ENCODE results near the gene TADA3. TPM values are rescaled to one million over a fixed set of nuclear protein-coding genes. Genes with fewer than 3 reads are reported as not detected.
A peak's percentile ranks its signal among the peaks of the same experiment; 100 is the strongest.

The TADA3 gene, protein sequence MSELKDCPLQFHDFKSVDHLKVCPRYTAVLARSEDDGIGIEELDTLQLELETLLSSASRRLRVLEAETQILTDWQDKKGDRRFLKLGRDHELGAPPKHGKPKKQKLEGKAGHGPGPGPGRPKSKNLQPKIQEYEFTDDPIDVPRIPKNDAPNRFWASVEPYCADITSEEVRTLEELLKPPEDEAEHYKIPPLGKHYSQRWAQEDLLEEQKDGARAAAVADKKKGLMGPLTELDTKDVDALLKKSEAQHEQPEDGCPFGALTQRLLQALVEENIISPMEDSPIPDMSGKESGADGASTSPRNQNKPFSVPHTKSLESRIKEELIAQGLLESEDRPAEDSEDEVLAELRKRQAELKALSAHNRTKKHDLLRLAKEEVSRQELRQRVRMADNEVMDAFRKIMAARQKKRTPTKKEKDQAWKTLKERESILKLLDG
- 10 to 100 TPM; 66.6 to 95.1 (median 76.4) TPM for polyA plus RNA-seq (ENCODE audit: insufficient read depth in 1 of 5, insufficient read length in 5 of 5, low replicate concordance in 1 of 5)
- long read RNA-seq, donor 1, transcript TADA3-205 (5 exons, 1,868 nt), result minor isoform, 16 of 100 reads
- long read RNA-seq, donor 1, transcript TADA3-201 (9 exons, 2,355 nt), result major isoform, 36 of 100 reads
- long read RNA-seq, donor 1, partial matches to known transcripts, result 47 of 100 reads
- long read RNA-seq, donor 1, other reads (novel, unspliced or antisense), result 0 of 100 reads
- long read RNA-seq, donor 2, transcript TADA3-201 (9 exons, 2,355 nt), result major isoform, 28 of 34 reads
- long read RNA-seq, donor 2, partial matches to known transcripts, result 5 of 34 reads
- long read RNA-seq, donor 2, other reads (novel, unspliced or antisense), result 0 of 34 reads
- long read RNA-seq, donor 3, transcript TADA3-201 (9 exons, 2,355 nt), result major isoform, 30 of 188 reads
- long read RNA-seq, donor 3, transcript TADA3-205 (5 exons, 1,868 nt), result minor isoform, 7 of 188 reads
- long read RNA-seq, donor 3, partial matches to known transcripts, result 151 of 188 reads
- long read RNA-seq, donor 3, other reads (novel, unspliced or antisense), result 0 of 188 reads
- long read RNA-seq, donor 4, transcript TADA3-201 (9 exons, 2,355 nt), result major isoform, 8 of 230 reads
- long read RNA-seq, donor 4, partial matches to known transcripts, result 172 of 230 reads
- long read RNA-seq, donor 4, other reads (novel, unspliced or antisense), result 47 of 230 reads
- long read RNA-seq, donor 5, transcript TADA3-201 (9 exons, 2,355 nt), result major isoform, 35 of 175 reads
- long read RNA-seq, donor 5, partial matches to known transcripts, result 50 of 175 reads
- long read RNA-seq, donor 5, other reads (novel, unspliced or antisense), result 87 of 175 reads
- long read RNA-seq, donor 6, transcript TADA3-201 (9 exons, 2,355 nt), result major isoform, 41 of 45 reads
- long read RNA-seq, donor 6, partial matches to known transcripts, result 0 of 45 reads
- long read RNA-seq, donor 6, other reads (novel, unspliced or antisense), result 0 of 45 reads
- long read RNA-seq, donor 7, transcript TADA3-201 (9 exons, 2,355 nt), result major isoform, 22 of 211 reads
- long read RNA-seq, donor 7, partial matches to known transcripts, result 87 of 211 reads
- long read RNA-seq, donor 7, other reads (novel, unspliced or antisense), result 100 of 211 reads
- long read RNA-seq, donor 8, transcript TADA3-201 (9 exons, 2,355 nt), result major isoform, 13 of 13 reads
- long read RNA-seq, donor 8, partial matches to known transcripts, result 0 of 13 reads
- long read RNA-seq, donor 8, other reads (novel, unspliced or antisense), result 0 of 13 reads

DNA sequence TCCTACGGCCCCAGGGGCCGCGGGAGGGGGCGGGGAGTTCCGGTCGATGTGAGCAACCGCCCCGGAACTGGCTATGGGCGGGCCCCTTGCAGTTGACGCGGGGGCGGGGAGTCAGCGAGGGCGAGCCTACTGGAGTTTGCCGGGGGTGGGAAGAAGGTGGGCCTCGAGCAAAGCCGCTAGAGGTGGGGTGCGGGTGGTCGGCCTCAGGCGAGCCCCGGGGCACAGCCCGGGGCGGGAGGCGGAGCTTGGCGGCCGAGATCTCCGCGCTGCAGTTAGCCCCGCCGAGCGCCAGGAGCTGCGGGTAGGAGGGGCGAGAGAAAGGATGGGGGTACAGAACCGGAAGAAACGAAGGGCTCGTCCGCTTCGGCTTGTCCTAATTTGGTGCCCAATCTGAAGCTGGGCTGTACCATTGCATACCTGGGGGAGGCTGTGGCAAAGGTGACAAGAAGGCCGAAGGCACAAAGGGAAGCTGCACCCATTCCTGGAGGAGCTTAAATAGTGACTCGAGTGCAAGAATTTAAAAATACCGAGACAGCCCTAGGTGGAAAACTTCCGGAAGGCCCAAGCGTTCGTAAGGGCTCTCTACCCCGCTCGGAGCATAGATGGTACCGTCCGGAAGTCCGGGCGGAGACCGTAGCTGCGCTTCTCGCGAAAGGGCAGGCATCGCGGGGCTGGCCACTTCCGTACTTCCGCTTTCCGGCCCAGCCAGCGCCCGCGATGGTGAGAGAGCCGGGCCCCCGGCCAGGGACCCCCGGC is at the start of gene TADA3, which contains the start of gene ARPC4:
Gene TADA3, minus strand, starts transcription at position 69 of the 756 bp plus-strand sequence. CDS start 1,007 bp downstream, outside the sequence.
Gene ARPC4, plus strand, starts transcription at position 678 of the 756 bp plus-strand sequence. Its CDS starts 40 bp downstream, at position 718.
- peak; percentile 97 for DNase-seq

DNA sequence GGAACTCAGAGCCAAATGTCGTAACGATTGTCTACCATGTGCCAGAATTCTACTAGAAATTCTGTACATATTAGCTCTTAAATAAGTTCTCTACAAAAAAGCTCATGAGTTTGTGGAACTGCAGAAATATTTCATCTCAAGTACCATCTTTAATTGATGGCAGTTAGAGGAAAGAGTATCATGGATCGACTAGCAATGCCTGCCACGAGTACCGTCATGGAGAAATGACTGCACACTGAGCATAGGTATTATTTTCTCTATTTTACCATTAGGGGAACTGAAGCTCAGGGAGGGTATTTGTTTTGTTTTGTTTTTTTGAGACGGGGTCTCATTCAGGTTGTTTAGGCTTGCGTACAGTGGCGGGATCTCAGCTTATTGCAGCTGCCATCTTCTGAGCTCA is 48.7 kb upstream of the TADA3 start:
- DNase-seq, result no peak

DNA sequence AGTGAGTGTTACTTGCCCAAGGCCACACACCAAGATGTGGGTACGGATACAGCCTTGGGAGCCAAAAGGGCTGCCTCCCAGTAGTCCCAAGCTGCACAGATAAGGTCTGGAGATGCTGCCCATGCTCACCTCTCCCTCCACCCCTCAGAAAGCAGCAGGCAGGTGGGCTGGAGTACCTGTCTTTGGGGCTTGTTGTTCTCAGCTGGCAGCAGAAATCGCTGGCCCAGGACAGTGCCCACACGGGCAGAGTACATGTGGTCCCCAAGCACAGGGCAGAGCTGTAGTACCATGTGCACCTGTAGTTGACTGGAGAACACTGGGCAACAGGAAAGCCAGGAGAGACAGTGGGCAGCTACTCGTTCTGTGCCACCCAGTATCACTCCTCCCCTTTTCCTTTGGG is 46.6 kb upstream of the TADA3 start:
- no peak for DNase-seq

DNA sequence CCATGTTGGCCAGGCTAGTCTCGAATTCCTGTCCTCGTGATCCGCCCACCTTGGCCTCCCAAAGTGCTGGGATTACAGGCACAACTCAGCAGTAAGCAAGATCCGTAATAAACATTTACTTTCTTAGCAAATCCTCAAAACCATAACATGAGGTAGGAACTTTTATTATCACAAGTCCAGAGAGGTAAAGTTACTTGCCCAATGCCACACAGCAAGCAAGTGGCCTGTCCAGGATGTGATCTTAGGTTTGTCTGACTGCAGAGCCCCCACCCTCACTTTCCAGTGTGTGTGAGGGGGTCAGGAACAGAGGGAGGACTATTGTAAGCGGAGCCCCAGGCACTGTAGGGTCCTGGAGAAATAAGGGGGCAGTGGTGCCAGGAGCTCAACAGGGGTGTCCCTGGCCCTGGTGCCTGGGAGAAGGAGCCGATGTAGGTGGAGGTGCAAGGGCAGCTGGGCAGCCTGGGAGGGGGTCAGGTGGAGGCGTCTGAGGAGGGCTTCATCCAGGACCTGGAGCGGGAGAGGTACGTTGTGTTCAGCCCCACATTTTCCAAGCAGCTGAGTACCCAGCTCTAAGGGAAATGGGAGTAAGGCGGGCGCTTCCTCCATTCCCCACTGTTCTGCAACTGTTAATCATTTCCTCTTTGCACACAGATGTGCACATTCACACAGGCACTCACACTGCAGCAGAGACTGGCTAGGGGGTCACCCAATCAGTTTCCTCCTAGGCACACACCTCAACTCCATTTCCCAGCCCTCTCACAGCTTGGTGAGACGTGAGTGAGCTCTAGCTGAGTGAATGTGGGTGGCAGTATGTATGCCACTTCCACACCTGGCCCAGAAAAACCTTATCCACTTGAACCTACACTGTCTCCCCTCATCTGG is 45.7 kb upstream of the TADA3 start:
- DNase-seq, result no peak

DNA sequence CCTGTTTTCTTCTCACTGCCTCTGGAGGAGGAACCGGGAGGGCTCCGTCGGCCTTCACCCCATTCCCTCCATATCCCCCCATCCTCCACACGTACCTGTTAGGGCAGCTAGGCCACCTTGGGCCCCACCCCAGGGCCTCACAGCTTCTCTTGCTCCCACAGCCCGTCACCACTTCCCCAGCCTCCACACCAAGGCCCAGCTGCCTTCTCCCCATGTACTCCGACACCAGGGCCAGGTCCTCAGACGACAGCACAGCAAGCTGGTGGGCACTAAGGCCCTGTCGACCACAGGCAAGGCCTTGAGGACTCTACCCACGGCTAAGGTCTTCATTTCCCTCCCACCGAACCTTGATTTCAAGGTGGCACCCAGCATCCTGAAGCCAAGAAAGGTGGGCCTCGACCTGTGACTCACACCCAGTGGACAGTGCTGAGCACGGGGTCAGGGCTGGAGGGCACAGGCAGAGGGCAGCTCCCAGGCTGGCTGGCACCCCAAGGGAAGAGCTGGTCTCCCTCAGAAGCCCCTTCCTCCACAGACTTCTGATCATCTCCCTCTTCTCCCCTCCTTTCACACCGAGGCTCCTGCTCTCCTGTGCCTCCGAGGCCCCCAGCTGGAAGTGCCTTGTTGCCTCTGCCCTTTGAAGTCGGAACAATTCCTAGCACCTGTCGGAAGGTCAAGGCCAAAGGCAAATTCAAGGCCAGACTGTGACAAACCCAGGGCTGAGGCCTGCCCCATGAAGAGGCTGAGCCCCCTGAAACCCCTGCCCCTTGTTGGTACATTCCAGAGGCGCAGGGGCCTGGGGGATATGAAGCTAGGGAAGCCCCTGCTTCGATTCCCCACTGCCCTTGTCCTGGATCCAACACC is 42.5 kb upstream of the TADA3 start:
- DNase-seq, result no peak

DNA sequence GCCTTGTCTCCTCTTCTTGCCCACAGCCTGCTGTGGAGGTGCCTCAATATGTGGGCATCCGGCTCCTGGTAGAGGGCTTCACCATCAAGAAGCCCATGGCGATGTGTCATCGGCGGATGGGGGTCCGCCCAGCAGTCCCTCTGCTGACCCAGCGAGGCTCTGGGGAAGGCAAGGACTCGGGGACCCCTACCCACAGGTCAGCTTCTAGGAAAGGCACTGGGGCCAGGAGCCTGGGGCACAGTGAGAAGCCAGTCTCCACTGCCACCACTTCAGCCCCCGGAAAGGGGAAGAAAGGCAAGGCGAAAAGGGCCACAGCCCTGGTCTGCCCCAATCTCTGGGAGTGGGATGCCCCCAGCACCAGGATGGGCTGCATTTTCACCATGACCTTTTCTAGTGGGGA is 40.8 kb upstream of the TADA3 start:
- no peak for DNase-seq

DNA sequence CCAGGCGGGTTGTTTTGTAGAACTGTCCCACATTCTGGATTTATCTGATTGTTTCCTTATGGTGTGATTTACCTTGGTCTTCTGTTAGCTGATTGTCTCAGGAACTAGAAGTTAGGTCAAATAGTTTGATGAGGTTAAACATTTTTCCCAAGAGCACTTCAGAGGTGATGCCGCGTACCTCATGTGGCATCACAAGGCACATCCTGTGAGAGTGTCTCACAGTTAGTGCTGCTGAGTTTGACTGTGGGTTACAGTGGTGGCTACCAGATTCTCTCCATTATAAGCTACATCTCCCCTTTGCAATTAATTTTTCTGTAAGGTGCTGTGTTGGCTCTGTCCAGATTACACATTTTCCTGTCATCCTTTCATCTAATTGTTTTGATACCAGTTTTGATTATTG is 39.0 kb upstream of the TADA3 start:
- no peak for DNase-seq

DNA sequence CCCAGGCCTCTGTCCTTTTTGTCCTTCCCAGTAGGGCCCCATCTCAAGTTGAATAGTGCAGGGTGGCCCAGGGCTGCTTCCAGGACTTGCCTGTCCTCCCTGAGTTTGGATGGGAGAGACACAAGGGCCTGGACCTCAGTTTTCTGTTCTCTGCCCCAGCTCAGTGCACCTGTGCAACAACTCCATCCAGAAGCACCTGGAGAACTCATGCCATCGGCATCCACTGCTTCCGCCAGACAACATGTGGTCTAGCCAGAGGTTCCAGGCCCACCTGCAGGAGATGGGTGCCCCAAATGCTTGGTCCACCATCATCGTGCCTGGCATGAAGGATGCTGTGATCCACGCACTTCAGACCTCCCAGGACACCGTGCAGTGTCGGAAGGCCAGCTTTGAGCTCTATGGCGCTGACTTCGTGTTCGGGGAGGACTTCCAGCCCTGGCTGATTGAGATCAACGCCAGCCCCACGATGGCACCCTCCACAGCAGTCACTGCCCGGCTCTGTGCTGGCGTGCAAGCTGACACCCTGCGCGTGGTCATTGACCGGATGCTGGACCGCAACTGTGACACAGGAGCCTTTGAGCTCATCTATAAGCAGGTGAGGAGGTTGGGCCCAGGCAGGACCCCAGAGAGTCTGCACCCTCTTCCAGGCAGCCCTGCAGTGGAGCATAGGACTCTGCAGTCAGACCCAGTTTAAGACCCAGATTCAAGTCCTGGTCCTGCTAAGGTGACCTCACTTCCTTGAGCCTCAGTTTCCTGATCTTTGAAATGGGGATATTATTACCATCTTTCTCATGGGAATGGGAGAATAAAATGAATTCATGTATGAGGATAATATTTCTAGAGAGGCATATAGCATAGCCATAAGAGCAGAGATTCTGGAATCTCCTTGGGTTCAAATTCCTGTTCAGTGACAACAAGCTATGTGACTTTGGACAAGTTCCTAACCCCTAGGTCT is 36.8 kb upstream of the TADA3 start:
- DNase-seq, result no peak

DNA sequence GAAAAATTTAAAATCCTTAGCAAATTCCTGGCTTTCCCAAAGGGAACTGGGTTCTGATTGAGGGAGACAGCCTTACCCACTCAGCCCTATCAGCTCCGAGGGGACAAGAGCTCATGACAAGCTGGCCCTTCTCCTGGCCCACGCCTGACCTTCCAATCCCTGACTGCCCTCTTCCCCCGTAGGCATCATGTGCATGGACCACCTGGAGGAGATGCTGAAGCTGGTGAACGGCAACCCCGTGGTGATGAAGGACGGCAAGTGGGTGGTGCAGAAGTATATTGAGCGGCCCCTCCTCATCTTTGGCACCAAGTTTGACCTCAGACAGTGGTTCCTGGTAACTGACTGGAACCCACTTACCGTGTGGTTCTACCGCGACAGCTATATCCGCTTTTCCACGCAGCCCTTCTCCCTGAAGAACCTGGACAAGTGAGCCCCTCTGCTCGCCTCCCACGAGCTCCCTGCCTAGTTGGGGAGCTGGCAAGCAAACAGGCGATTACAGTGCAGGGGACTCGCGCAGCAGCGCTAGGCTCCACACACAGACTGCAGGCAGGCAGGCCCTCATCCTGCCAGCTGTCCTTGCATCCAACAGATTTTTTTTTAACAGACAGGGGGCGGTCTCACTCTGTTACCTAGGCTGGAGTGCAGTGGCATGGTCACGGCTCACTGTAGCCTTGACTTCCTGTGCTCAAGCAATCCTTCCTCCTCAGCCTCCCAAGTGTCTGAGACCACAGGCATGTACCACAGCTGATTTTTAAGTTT is 34.7 kb upstream of the TADA3 start:
- DNase-seq, result no peak

DNA sequence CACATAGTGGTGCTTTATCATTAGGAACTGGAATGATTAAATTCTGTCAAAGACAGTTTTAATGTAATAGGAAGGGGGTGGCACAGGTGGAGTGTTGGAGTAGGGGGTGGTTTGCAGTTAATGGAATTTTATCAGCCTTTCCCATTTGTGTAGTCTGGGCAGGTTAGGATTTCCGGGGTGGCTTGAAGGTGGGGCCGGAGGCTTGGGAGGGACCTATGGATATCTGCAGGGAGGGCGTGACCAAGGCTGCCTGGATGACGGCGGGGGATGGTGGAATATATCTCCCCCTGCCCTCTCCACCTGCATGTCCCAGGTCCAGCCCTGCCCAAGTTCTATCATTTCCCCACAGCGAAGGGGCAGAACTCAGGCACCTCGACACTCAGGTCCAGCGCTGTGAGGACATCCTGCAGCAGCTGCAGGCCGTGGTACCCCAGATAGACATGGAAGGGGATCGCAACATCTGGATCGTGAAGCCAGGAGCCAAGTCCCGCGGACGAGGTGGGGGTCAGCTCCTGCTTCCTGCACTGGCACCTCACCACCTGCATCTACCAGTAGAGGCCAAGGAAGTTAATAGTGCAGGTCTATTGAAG is 33.3 kb upstream of the TADA3 start:
- no peak for DNase-seq

DNA sequence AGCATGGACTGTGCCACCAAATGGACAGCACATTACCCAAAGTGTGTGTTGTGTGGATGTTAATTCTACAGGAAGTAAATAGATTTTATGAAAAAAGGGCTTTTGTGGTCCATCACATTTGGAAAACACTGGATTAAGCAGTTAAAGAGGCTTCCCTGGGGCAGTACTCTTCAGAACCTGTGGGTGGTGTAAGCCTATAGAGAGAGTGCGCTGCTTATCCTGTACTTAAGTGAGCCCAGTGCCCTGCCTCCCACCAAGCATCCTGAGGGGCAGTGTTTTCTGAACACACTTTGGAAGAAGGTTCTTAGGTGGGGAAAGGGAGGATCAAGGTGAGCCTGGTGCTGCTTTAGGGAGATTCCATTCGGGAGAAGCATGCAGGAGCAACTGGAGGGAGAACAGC is 28.7 kb upstream of the TADA3 start:
- DNase-seq, result no peak

DNA sequence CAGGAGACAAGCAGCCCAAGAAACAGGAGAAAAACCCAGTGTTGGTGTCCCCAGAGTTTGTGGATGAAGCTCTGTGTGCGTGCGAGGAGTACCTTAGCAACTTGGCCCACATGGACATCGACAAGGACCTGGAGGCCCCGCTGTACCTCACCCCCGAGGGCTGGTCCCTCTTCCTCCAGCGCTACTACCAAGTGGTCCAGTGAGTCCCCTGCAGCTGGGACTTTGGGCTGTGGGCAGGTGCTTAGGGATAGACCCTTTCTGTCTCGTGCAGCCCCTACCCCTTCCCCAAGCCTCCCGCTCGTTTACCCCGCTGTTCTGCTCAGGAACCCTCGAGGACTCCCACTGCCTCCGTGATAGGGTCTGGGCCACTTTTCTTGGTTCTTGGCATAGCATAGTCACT is 28.3 kb upstream of the TADA3 start:
- DNase-seq, result no peak

DNA sequence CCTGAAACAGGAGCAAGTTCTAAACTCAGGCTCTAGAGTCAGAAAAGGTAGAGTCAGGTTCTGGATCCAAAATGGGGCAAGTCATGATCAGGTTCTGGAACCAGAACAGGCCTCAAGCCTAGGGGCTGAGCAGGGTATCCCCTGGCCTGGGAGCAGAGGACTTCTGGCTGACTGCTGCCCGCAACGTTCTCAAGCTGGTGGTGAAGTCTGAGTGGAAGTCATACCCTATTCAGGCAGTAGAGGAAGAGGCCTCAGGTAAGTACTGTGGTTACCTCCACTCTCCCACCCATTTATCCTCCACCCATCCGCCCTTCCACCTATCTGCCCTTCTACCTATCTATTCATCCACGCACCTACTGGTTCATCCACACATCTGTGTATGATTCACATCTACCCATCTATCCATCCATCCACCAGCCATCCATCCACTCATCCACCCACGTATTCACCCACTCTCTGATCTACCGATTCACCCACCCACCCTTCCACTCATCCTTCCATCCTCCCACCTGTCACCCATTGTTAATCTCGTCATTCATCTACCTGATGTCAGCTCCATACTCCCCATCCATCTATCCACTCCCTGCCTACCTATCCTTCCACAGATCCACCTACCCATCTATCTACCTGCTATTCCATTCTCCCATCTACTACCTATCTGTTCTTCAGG is 26.5 kb upstream of the TADA3 start:
- no peak for DNase-seq

DNA sequence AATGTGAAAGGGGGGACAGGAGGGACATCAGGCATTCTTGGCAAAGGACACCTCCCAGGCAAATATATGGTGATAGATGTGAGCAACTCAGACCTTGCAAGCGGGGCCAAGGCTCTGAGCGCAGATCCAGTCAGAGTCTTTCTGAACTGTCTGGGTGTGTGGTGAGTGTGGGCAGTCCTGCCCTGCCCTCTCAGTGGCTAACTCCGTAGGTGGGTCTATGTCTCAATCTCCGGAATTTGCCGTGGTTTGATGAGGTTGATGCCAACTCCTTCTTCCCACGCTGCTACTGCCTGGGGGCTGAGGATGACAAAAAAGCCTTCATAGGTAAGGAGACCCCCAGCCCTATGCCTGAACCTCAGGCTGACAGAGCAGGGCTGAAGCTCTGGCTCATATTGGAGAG is 25.2 kb upstream of the TADA3 start:
- no peak for DNase-seq

DNA sequence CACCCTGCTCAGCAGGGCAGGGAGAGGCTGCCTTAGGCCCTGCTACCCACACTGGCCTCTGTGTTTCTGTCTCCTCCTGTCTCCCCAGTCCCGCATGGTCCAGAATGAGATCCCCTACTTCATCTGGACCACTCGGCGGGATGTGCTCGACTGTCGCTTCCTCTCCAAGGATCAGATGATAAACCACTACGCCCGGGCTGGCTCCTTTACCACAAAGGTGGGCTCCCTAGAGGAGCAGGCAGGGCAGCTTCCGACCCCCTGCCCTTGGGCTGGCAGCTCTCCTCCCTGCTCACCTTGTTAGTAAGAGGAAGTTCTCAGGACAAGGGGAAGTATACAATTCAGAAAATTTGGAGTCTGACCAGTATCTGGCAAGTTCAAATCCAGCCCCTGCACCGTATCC is 23.7 kb upstream of the TADA3 start:
- no peak for DNase-seq
